Spleen (tissue), 7 donors: Measurements from ENCODE around the gene VPS72.

Experiments used
- CTCF ChIP-seq, 11 experiments: fragments of 200-600 bp in 7 of 11; fragments of 450-650 bp in 4 of 11; sonication (generic) in 4 of 11; IDR thresholded peaks in 8 of 11; conservative IDR thresholded peaks in 3 of 11; 1 replicate in 7 of 11; 2 replicates in 4 of 11; pipeline versions ENCODE4 v1.4.0 to v1.8.0; 2016 to 2021; ENCODE audit warnings: antibody characterized with exemption in 11 of 11, inconsistent platforms in 4 of 11, mild to moderate bottlenecking in 1 of 11
- POLR2A ChIP-seq, 3 donors: fragments of 450-650 bp; IDR thresholded peaks; one replicate each; pipeline ENCODE4 v1.5.1; 2017; ENCODE audit warnings: antibody characterized with exemption in 3 of 3, mild to moderate bottlenecking in 1 of 3
- donor health status: DM: no; HTN: no; CAD: no; lungs with moderate emphysema.
- donor health status: DM: no; HTN: no; CAD: no.
- donor health status: DM: no; HTN: no; CAD: no.

- TF ChIP-seq CTCF (IDR thresholded peaks at IDR 0.05 in 8 of 11, conservative IDR thresholded peaks at IDR 0.05 in 3 of 11) (no peak), POLR2A (IDR thresholded peaks at IDR 0.05) (no peak)
Observed at GRCh38 chr1:151135433-151136385, 54.3 kb downstream of the VPS72 start.
